Measurements from ENCODE around the gene E2F3. TPM values are rescaled to one million over a fixed set of nuclear protein-coding genes. Genes with fewer than 3 reads are reported as not detected.
A peak's percentile ranks its signal among the peaks of the same experiment; 100 is the strongest.
"Not testable (repeated sequence)": the region's sequence is repeated elsewhere in the genome, so short reads cannot be mapped to it uniquely, and the experiment has no call there.

E2F3 gene
- total and polyA plus RNA-seq, 4 donors: 4.1 to 13.3 (median 7.7) TPM

DNA sequence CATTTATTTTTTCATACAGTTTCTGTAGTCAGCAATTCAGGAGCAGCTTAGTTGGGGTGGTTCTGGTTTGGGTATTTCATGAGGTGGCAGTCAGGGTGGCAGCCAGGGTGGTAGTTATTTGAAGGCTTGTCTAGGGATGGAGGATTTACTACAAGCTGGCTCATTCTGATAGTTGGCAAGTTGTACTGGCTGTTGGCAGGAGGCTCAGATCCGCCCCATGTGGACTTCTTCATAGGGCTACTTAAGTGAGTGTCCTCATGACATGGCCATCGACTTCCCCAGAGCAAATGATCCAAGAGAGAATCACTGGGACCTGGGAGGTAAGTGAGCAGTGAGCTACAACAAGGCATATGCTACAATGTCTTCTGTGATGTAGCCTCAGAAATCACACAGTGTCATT is 110.2 kb downstream of the E2F3 start:
- Histone ChIP-seq H3K4me3 (no peak overlapping the region), H3K36me3 (ENCODE audit: control insufficient read depth in 4 of 4, insufficient read depth in 4 of 4, low read length in 4 of 4) (no peaks in the 10 kb centered on the region), H3K27me3 (ENCODE audit: control insufficient read depth in 3 of 3, insufficient read depth in 3 of 3, low read length in 2 of 3) (no peaks in the 10 kb centered on the region), H3K9ac (ENCODE audit: insufficient read depth in 1 of 2, low read length in 2 of 2) (no peak overlapping the region), H3K9me3 (ENCODE audit: control insufficient read depth in 4 of 4, insufficient read depth in 3 of 4, low read length in 3 of 4) (no peaks in the 10 kb centered on the region), H3K4me1 (ENCODE audit: control insufficient read depth in 5 of 5, insufficient read depth in 5 of 5, low read length in 5 of 5) (no peaks in the 10 kb centered on the region), H3K27ac (ENCODE audit: low read depth in 1 of 2, low read length in 1 of 2) (no peak overlapping the region)
- no peak for ATAC-seq (ENCODE audit: insufficient read depth, low FRiP score)
- WGBS, 2 donors: 78 to 85% methylated on average over 2 of the region's 2 CpGs
- no peak for DNase-seq
- TF ChIP-seq, protein P1, sequence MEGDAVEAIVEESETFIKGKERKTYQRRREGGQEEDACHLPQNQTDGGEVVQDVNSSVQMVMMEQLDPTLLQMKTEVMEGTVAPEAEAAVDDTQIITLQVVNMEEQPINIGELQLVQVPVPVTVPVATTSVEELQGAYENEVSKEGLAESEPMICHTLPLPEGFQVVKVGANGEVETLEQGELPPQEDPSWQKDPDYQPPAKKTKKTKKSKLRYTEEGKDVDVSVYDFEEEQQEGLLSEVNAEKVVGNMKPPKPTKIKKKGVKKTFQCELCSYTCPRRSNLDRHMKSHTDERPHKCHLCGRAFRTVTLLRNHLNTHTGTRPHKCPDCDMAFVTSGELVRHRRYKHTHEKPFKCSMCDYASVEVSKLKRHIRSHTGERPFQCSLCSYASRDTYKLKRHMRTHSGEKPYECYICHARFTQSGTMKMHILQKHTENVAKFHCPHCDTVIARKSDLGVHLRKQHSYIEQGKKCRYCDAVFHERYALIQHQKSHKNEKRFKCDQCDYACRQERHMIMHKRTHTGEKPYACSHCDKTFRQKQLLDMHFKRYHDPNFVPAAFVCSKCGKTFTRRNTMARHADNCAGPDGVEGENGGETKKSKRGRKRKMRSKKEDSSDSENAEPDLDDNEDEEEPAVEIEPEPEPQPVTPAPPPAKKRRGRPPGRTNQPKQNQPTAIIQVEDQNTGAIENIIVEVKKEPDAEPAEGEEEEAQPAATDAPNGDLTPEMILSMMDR (IDR thresholded peaks at IDR 0.05; ENCODE audit: control extremely low read depth, extremely low read depth): no peak

DNA sequence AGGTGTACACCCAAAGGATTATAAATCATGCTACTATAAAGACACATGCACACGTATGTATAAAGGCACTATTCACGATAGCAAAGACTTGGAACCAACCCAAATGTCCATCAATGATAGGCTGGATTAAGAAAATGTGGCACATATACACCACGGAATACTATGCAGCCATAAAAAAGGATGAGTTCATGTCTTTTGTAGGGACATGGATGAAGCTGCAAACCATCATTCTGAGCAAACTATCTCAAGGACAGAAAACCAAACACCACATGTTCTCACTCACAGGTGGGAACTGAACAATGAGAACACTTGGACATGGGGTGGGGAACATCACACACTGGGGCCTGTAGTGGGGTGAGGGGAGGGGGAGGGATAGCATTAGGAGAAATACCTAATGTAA is 123.5 kb downstream of the E2F3 start:
- not testable (repeated sequence) for DNase-seq; H3K27me3 ChIP-seq (ENCODE audit: control insufficient read depth in 3 of 3, insufficient read depth in 3 of 3, low read length in 2 of 3); H3K9ac ChIP-seq (ENCODE audit: insufficient read depth in 1 of 2, low read length in 2 of 2); H3K36me3 ChIP-seq (ENCODE audit: control insufficient read depth in 4 of 4, insufficient read depth in 4 of 4, low read length in 4 of 4); ATAC-seq (ENCODE audit: insufficient read depth, low FRiP score); H3K4me1 ChIP-seq (ENCODE audit: control insufficient read depth in 5 of 5, insufficient read depth in 5 of 5, low read length in 5 of 5); H3K4me3 ChIP-seq; H3K9me3 ChIP-seq (ENCODE audit: control insufficient read depth in 4 of 4, insufficient read depth in 3 of 4, low read length in 3 of 4); H3K27ac ChIP-seq (ENCODE audit: low read depth in 1 of 2, low read length in 1 of 2)
- 84 to 88% methylated on average over 3 of the region's 3 CpGs for WGBS, 2 donors

- H3K9ac ChIP-seq (ENCODE audit: insufficient read depth in 1 of 2, low read length in 2 of 2); H3K4me1 ChIP-seq (ENCODE audit: control insufficient read depth in 5 of 5, insufficient read depth in 5 of 5, low read length in 5 of 5); H3K27me3 ChIP-seq (ENCODE audit: control insufficient read depth in 3 of 3, insufficient read depth in 3 of 3, low read length in 2 of 3); H3K9me3 ChIP-seq (ENCODE audit: control insufficient read depth in 4 of 4, insufficient read depth in 3 of 4, low read length in 3 of 4); H3K27ac ChIP-seq (ENCODE audit: low read depth in 1 of 2, low read length in 1 of 2); H3K36me3 ChIP-seq (ENCODE audit: control insufficient read depth in 4 of 4, insufficient read depth in 4 of 4, low read length in 4 of 4); H3K4me3 ChIP-seq: not testable (repeated sequence)
- peak in 2 of 3 donors; percentile 56 to 64 for DNase-seq
- 23 to 30% methylated on average over 5 of the region's 5 CpGs for WGBS, 2 donors
- peak; percentile 72 for ATAC-seq (ENCODE audit: insufficient read depth, low FRiP score)
These were observed 127.4 kb downstream of the E2F3 start for GRCh38 chr6:20529086-20529448.

- Histone ChIP-seq H3K9ac (ENCODE audit: insufficient read depth in 1 of 2, low read length in 2 of 2) (no peak overlapping the region), H3K4me1 (ENCODE audit: control insufficient read depth in 5 of 5, insufficient read depth in 5 of 5, low read length in 5 of 5) (peaks cover 2 to 12% (median 5%) of the 10 kb centered on the region in 5 donors), H3K9me3 (ENCODE audit: control insufficient read depth in 4 of 4, insufficient read depth in 3 of 4, low read length in 3 of 4) (no peaks in the 10 kb centered on the region), H3K4me3 (no peak overlapping the region), H3K27me3 (ENCODE audit: control insufficient read depth in 3 of 3, insufficient read depth in 3 of 3, low read length in 2 of 3) (no peaks in the 10 kb centered on the region), H3K36me3 (ENCODE audit: control insufficient read depth in 4 of 4, insufficient read depth in 4 of 4, low read length in 4 of 4) (peaks cover 0 to 3% (median 1%) of the 10 kb centered on the region in 4 donors), H3K27ac (ENCODE audit: low read depth in 1 of 2, low read length in 1 of 2) (no peak overlapping the region)
- DNase-seq (no peak), ATAC-seq (ENCODE audit: insufficient read depth, low FRiP score) (no peak)
- TF ChIP-seq, protein P1 (IDR thresholded peaks at IDR 0.05; ENCODE audit: control extremely low read depth, extremely low read depth): no peak
- WGBS, 2 donors: 94 to 100% methylated on average over 1 of the region's 1 CpG
These were observed 131.2 kb downstream of the E2F3 start for GRCh38 chr6:20532881-20533280.
